ENCODE measurements around the gene SIL1. TPM values are rescaled to one million over a fixed set of nuclear protein-coding genes. Genes with fewer than 3 reads are reported as not detected.

The SIL1 gene
- total and polyA plus RNA-seq, 2 of the 13 experiments (the other 11 are each of a cell fraction or from before 2014, with no cell fraction given): 26.0 to 30.0 TPM

GRCh38 chr5:139190125-139190524 lies 8.0 kb downstream of the SIL1 start (continued):
- TF ChIP-seq, protein P1, sequence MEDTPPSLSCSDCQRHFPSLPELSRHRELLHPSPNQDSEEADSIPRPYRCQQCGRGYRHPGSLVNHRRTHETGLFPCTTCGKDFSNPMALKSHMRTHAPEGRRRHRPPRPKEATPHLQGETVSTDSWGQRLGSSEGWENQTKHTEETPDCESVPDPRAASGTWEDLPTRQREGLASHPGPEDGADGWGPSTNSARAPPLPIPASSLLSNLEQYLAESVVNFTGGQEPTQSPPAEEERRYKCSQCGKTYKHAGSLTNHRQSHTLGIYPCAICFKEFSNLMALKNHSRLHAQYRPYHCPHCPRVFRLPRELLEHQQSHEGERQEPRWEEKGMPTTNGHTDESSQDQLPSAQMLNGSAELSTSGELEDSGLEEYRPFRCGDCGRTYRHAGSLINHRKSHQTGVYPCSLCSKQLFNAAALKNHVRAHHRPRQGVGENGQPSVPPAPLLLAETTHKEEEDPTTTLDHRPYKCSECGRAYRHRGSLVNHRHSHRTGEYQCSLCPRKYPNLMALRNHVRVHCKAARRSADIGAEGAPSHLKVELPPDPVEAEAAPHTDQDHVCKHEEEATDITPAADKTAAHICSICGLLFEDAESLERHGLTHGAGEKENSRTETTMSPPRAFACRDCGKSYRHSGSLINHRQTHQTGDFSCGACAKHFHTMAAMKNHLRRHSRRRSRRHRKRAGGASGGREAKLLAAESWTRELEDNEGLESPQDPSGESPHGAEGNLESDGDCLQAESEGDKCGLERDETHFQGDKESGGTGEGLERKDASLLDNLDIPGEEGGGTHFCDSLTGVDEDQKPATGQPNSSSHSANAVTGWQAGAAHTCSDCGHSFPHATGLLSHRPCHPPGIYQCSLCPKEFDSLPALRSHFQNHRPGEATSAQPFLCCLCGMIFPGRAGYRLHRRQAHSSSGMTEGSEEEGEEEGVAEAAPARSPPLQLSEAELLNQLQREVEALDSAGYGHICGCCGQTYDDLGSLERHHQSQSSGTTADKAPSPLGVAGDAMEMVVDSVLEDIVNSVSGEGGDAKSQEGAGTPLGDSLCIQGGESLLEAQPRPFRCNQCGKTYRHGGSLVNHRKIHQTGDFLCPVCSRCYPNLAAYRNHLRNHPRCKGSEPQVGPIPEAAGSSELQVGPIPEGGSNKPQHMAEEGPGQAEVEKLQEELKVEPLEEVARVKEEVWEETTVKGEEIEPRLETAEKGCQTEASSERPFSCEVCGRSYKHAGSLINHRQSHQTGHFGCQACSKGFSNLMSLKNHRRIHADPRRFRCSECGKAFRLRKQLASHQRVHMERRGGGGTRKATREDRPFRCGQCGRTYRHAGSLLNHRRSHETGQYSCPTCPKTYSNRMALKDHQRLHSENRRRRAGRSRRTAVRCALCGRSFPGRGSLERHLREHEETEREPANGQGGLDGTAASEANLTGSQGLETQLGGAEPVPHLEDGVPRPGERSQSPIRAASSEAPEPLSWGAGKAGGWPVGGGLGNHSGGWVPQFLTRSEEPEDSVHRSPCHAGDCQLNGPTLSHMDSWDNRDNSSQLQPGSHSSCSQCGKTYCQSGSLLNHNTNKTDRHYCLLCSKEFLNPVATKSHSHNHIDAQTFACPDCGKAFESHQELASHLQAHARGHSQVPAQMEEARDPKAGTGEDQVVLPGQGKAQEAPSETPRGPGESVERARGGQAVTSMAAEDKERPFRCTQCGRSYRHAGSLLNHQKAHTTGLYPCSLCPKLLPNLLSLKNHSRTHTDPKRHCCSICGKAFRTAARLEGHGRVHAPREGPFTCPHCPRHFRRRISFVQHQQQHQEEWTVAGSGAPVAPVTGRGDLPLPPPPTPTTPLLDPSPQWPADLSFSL (CRISPR knock-in tag; IDR thresholded peaks at IDR 0.05): no peak
- TF ChIP-seq NRL (CRISPR knock-in tag; IDR thresholded peaks at IDR 0.05; ENCODE audit: borderline replicate concordance) (no peak), GATAD1 (CRISPR knock-in tag; IDR thresholded peaks at IDR 0.05) (no peak), ZNF121 (CRISPR knock-in tag; IDR thresholded peaks at IDR 0.05) (no peak), ZNF558 (CRISPR knock-in tag; IDR thresholded peaks at IDR 0.05; ENCODE audit: borderline replicate concordance) (no peak), SYNCRIP (IDR thresholded peaks at IDR 0.05; ENCODE audit: insufficient read depth, low read depth, low read length) (no peak), HNF4A (CRISPR knock-in tag; IDR thresholded peaks at IDR 0.05) (no peak)
- TF ChIP-seq, protein P2, sequence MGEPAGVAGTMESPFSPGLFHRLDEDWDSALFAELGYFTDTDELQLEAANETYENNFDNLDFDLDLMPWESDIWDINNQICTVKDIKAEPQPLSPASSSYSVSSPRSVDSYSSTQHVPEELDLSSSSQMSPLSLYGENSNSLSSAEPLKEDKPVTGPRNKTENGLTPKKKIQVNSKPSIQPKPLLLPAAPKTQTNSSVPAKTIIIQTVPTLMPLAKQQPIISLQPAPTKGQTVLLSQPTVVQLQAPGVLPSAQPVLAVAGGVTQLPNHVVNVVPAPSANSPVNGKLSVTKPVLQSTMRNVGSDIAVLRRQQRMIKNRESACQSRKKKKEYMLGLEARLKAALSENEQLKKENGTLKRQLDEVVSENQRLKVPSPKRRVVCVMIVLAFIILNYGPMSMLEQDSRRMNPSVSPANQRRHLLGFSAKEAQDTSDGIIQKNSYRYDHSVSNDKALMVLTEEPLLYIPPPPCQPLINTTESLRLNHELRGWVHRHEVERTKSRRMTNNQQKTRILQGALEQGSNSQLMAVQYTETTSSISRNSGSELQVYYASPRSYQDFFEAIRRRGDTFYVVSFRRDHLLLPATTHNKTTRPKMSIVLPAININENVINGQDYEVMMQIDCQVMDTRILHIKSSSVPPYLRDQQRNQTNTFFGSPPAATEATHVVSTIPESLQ (CRISPR knock-in tag; conservative IDR thresholded peaks at IDR 0.05): no peak
